ENCODE data around the gene ABLIM2. TPM values are rescaled to one million over a fixed set of nuclear protein-coding genes. Genes with fewer than 3 reads are reported as not detected.

The ABLIM2 gene
- total RNA-seq, 1 experiment from 2014 or later: 1.0 TPM

GRCh38 chr4:8090312-8090711, 68.3 kb downstream of the ABLIM2 start:
- WGBS (ENCODE audit: extremely low coverage, insufficient read length, low lambda C conversion rate): no CpG with 5 or more reads among the region's 4 CpGs
- H3K4me1 ChIP-seq (ENCODE audit: insufficient read depth, low read length): no peaks in the 10 kb centered on the region
- H3T11ph ChIP-seq (ENCODE audit: low read length): no peak overlapping the region
- no peak overlapping the region for H4K5ac ChIP-seq (ENCODE audit: insufficient read length, low read depth, low read length)
- H4K8ac ChIP-seq (replicated peaks; ENCODE audit: insufficient read length, low read depth, low read length): no peak overlapping the region
- no peak overlapping the region for H3K4ac ChIP-seq (ENCODE audit: low read depth, low read length)
- no peak overlapping the region for H2BK15ac ChIP-seq (ENCODE audit: low read depth, low read length)
- no peak overlapping the region for H3K56ac ChIP-seq (ENCODE audit: insufficient read length, low read depth, low read length)
- H3K23ac ChIP-seq (ENCODE audit: insufficient read length, low read depth, low read length): no peak overlapping the region
- H3K14ac ChIP-seq (ENCODE audit: insufficient read depth, low read length): no peak overlapping the region
- TF ChIP-seq, protein P1, sequence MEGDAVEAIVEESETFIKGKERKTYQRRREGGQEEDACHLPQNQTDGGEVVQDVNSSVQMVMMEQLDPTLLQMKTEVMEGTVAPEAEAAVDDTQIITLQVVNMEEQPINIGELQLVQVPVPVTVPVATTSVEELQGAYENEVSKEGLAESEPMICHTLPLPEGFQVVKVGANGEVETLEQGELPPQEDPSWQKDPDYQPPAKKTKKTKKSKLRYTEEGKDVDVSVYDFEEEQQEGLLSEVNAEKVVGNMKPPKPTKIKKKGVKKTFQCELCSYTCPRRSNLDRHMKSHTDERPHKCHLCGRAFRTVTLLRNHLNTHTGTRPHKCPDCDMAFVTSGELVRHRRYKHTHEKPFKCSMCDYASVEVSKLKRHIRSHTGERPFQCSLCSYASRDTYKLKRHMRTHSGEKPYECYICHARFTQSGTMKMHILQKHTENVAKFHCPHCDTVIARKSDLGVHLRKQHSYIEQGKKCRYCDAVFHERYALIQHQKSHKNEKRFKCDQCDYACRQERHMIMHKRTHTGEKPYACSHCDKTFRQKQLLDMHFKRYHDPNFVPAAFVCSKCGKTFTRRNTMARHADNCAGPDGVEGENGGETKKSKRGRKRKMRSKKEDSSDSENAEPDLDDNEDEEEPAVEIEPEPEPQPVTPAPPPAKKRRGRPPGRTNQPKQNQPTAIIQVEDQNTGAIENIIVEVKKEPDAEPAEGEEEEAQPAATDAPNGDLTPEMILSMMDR (conservative IDR thresholded peaks at IDR 0.05): no peak
- no peaks in the 10 kb centered on the region for H3K23me2 ChIP-seq (ENCODE audit: insufficient read length, low read depth, low read length, poor library complexity, severe bottlenecking)
- no peak overlapping the region for H2BK120ac ChIP-seq (ENCODE audit: low read depth, low read length, poor library complexity, severe bottlenecking)
- H3K9me3 Mint-ChIP-seq: peaks cover 24% of the 10 kb centered on the region in 2 experiments
- H3K27me3 Mint-ChIP-seq (ENCODE audit: low read depth): peaks cover 2% of the 10 kb centered on the region
- DNase-seq: no peak
- no peak overlapping the region for H2AFZ ChIP-seq (ENCODE audit: low read length)
- no peak overlapping the region for H4K91ac ChIP-seq (ENCODE audit: insufficient read length, low read depth, low read length)
- peaks cover 15 to 19% (median 17%) of the 10 kb centered on the region in 3 experiments for H3K36me3 Mint-ChIP-seq (ENCODE audit: insufficient read depth in 1 of 3, low read depth in 3 of 3)
- H3K9ac ChIP-seq (ENCODE audit: extremely low read depth, insufficient read length, low read length): no peak overlapping the region
- H2BK20ac ChIP-seq (ENCODE audit: low read depth, low read length, poor library complexity, severe bottlenecking): no peak overlapping the region
- H3K27ac Mint-ChIP-seq: no peak overlapping the region; a peak in 1 of 7 replicates
- no peak overlapping the region for H3K27ac ChIP-seq (ENCODE audit: insufficient read length, low read depth, low read length)
- no peak overlapping the region for H3K4me3 Mint-ChIP-seq
- H3K18ac ChIP-seq (ENCODE audit: insufficient read length, low read depth, low read length): no peak overlapping the region
- H4K20me1 ChIP-seq (ENCODE audit: control insufficient read depth, insufficient read depth, insufficient read length): no peaks in the 10 kb centered on the region
- no peaks in the 10 kb centered on the region for H3K9me3 ChIP-seq (ENCODE audit: control insufficient read depth, low read depth, low read length)
- no peak overlapping the region for H2BK12ac ChIP-seq (ENCODE audit: insufficient read length, low read depth, low read length)
- H3K27me3 ChIP-seq (ENCODE audit: insufficient read depth, low read length): no peaks in the 10 kb centered on the region; the same call in 1 of the 2 replicates
- peaks cover 9 to 16% of the 10 kb centered on the region in 2 experiments for H3K4me1 Mint-ChIP-seq
- no peaks in the 10 kb centered on the region for H3K79me1 ChIP-seq (ENCODE audit: insufficient read depth, low read depth, low read length, poor library complexity, severe bottlenecking)
- H3K79me2 ChIP-seq (ENCODE audit: insufficient read depth, low read length): no peaks in the 10 kb centered on the region
- no peak overlapping the region for H2BK5ac ChIP-seq (ENCODE audit: insufficient read length, low read length)
- no peak overlapping the region for H3K4me2 ChIP-seq (ENCODE audit: insufficient read depth, insufficient read length, low read length)
- H2AK5ac ChIP-seq (ENCODE audit: insufficient read length, low read length): no peak overlapping the region
